ENCODE measurements around the gene DCBLD2. TPM values are rescaled to one million over a fixed set of nuclear protein-coding genes. Genes with fewer than 3 reads are reported as not detected.
A peak's percentile ranks its signal among the peaks of the same experiment; 100 is the strongest.

The DCBLD2 gene
- total RNA-seq, 1 experiment from 2014 or later, result 48.0 TPM

DNA sequence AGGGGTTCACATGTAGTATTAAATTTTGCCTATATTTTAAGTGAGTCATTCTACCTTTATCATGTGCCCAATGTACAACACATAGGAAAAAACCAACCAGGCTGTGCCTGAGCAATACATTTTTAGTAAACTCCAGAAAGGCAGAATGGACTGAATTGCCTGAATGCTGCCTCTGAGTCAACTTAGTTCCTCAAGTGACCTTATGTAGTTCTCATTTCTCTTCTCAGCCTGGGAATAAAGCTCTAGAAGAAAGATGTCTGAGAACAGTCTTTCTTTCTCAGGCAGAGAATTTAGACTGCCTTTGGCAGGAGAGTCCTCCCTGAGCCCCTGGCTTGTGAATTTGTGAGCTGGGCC is 125.4 kb downstream of the DCBLD2 start:
- no peak overlapping the region for H3K4me3 Mint-ChIP-seq
- peak overlapping the region in 2 of 3 experiments; percentile 50 to 61; a peak in 1 of 7 replicates for H3K27ac Mint-ChIP-seq
- H2BK12ac ChIP-seq (ENCODE audit: insufficient read length, low read depth, low read length), result no peak overlapping the region
- no peak overlapping the region for H4K5ac ChIP-seq (ENCODE audit: insufficient read length, low read depth, low read length)
- H3K36me3 Mint-ChIP-seq (ENCODE audit: insufficient read depth in 1 of 3, low read depth in 3 of 3), result no peaks in the 10 kb centered on the region; a peak in 1 of 7 replicates
- H3K4me1 Mint-ChIP-seq, result no peaks in the 10 kb centered on the region
- no peak overlapping the region for H2BK20ac ChIP-seq (ENCODE audit: low read depth, low read length, poor library complexity, severe bottlenecking)
- no peak overlapping the region for H2AFZ ChIP-seq (ENCODE audit: low read length)
- H2BK5ac ChIP-seq (ENCODE audit: insufficient read length, low read length), result no peak overlapping the region
- no peak overlapping the region for H3T11ph ChIP-seq (ENCODE audit: low read length)
- no peak overlapping the region for H2BK15ac ChIP-seq (ENCODE audit: low read depth, low read length)
- H3K4ac ChIP-seq (ENCODE audit: low read depth, low read length), result no peak overlapping the region
- H3K23ac ChIP-seq (ENCODE audit: insufficient read length, low read depth, low read length), result no peak overlapping the region
- H3K4me1 ChIP-seq (ENCODE audit: insufficient read depth, low read length), result no peaks in the 10 kb centered on the region; the same call in 1 of the 2 replicates
- no peaks in the 10 kb centered on the region for H3K27me3 ChIP-seq (ENCODE audit: insufficient read depth, low read length)
- no peak overlapping the region for H2AK5ac ChIP-seq (ENCODE audit: insufficient read length, low read length)
- no peaks in the 10 kb centered on the region for H3K23me2 ChIP-seq (ENCODE audit: insufficient read length, low read depth, low read length, poor library complexity, severe bottlenecking)
- H3K9ac ChIP-seq (ENCODE audit: extremely low read depth, insufficient read length, low read length), result no peak overlapping the region
- H4K20me1 ChIP-seq (ENCODE audit: control insufficient read depth, insufficient read depth, insufficient read length), result no peaks in the 10 kb centered on the region
- no peak overlapping the region for H4K8ac ChIP-seq (replicated peaks; ENCODE audit: insufficient read length, low read depth, low read length)
- no peaks in the 10 kb centered on the region for H3K27me3 Mint-ChIP-seq (ENCODE audit: low read depth)
- no peak overlapping the region for H3K27ac ChIP-seq (ENCODE audit: insufficient read length, low read depth, low read length)
- no peak for DNase-seq
- H3K56ac ChIP-seq (ENCODE audit: insufficient read length, low read depth, low read length), result no peak overlapping the region
- no peak overlapping the region for H3K18ac ChIP-seq (ENCODE audit: insufficient read length, low read depth, low read length)
- H3K9me3 Mint-ChIP-seq, result no peaks in the 10 kb centered on the region
- no peaks in the 10 kb centered on the region for H3K9me3 ChIP-seq (ENCODE audit: control insufficient read depth, low read depth, low read length)
- H3K79me2 ChIP-seq (ENCODE audit: insufficient read depth, low read length), result no peaks in the 10 kb centered on the region
- H3K4me2 ChIP-seq (ENCODE audit: insufficient read depth, insufficient read length, low read length), result no peak overlapping the region
- no peak overlapping the region for H2BK120ac ChIP-seq (ENCODE audit: low read depth, low read length, poor library complexity, severe bottlenecking)
- no peak overlapping the region for H3K14ac ChIP-seq (ENCODE audit: insufficient read depth, low read length)
- no peak overlapping the region for H4K91ac ChIP-seq (ENCODE audit: insufficient read length, low read depth, low read length)
- no peaks in the 10 kb centered on the region for H3K79me1 ChIP-seq (ENCODE audit: insufficient read depth, low read depth, low read length, poor library complexity, severe bottlenecking)
- TF ChIP-seq, protein P1, sequence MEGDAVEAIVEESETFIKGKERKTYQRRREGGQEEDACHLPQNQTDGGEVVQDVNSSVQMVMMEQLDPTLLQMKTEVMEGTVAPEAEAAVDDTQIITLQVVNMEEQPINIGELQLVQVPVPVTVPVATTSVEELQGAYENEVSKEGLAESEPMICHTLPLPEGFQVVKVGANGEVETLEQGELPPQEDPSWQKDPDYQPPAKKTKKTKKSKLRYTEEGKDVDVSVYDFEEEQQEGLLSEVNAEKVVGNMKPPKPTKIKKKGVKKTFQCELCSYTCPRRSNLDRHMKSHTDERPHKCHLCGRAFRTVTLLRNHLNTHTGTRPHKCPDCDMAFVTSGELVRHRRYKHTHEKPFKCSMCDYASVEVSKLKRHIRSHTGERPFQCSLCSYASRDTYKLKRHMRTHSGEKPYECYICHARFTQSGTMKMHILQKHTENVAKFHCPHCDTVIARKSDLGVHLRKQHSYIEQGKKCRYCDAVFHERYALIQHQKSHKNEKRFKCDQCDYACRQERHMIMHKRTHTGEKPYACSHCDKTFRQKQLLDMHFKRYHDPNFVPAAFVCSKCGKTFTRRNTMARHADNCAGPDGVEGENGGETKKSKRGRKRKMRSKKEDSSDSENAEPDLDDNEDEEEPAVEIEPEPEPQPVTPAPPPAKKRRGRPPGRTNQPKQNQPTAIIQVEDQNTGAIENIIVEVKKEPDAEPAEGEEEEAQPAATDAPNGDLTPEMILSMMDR (conservative IDR thresholded peaks at IDR 0.05), result no peak
